ENCODE data around the gene MARCHF11.

Gene MARCHF11

GRCh38 chr5:16131878-16132277, 47.7 kb downstream of the MARCHF11 start:
- no peak for DNase-seq

GRCh38 chr5:16128944-16129343, 50.6 kb downstream of the MARCHF11 start:
- DNase-seq = no peak

- DNase-seq = no peak
Measured at GRCh38 chr5:16127865-16128544, 51.6 kb downstream of the MARCHF11 start.

- no peak for DNase-seq
Measured at GRCh38 chr5:16120579-16120978, 59.0 kb downstream of the MARCHF11 start.

GRCh38 chr5:16119790-16120189, 59.8 kb downstream of the MARCHF11 start:
- no peak for DNase-seq

- DNase-seq = no peak
Measured at GRCh38 chr5:16115140-16115539, 64.5 kb downstream of the MARCHF11 start.

GRCh38 chr5:16108418-16108817, 71.2 kb downstream of the MARCHF11 start:
- no peak for DNase-seq

- DNase-seq = no peak
Measured at GRCh38 chr5:16104961-16105360, 74.6 kb downstream of the MARCHF11 start.

GRCh38 chr5:16095612-16096011, 84.0 kb downstream of the MARCHF11 start:
- no peak for DNase-seq

- no peak for DNase-seq
Measured at GRCh38 chr5:16090270-16090669, 89.3 kb downstream of the MARCHF11 start.

- DNase-seq = no peak
Measured at GRCh38 chr5:16082982-16083381, 96.6 kb downstream of the MARCHF11 start.

- DNase-seq = no peak
Measured at GRCh38 chr5:16082053-16082452, 97.5 kb downstream of the MARCHF11 start.

- DNase-seq = no peak
Measured at GRCh38 chr5:16081376-16081955, 98.1 kb downstream of the MARCHF11 start.

GRCh38 chr5:16076657-16077056, 102.9 kb downstream of the MARCHF11 start:
- no peak for DNase-seq

GRCh38 chr5:16074358-16074757, 105.2 kb downstream of the MARCHF11 start:
- DNase-seq = no peak

GRCh38 chr5:16072616-16073015, 107.0 kb downstream of the MARCHF11 start:
- DNase-seq = no peak

GRCh38 chr5:16067415-16067814, 112.2 kb downstream of the MARCHF11 start:
- DNase-seq = no peak

GRCh38 chr5:16066810-16067209, 112.8 kb downstream of the MARCHF11 start:
- DNase-seq = no peak

GRCh38 chr5:16066320-16066719, 113.3 kb downstream of the MARCHF11 start:
- DNase-seq = no peak

GRCh38 chr5:16065831-16066230, 113.8 kb downstream of the MARCHF11 start:
- DNase-seq = no peak

- DNase-seq = no peak
Measured at GRCh38 chr5:16064135-16064893, 115.3 kb downstream of the MARCHF11 start.

- DNase-seq = no peak
Measured at GRCh38 chr5:16061163-16061562, 118.4 kb downstream of the MARCHF11 start.

- DNase-seq = no peak
Measured at GRCh38 chr5:16057277-16057676, 122.3 kb downstream of the MARCHF11 start.

- DNase-seq = no peak
Measured at GRCh38 chr5:16051246-16051755, 128.3 kb downstream of the MARCHF11 start.
